A673 (cell line): ENCODE measurements around the gene DPF1. TPM values are rescaled to one million over a fixed set of nuclear protein-coding genes. Genes with fewer than 3 reads are reported as not detected.

Source experiments
- BruUV-seq: library from RNA; stranded (reverse); fragments of 400-500 nt; replicated peaks from 2 replicates; lab custom pipeline; 2021; lab: Mats Ljungman, UMichigan
- CTCF ChIA-PET: fragments of 300-600 bp; sonication (Branson Sonifier 250); formaldehyde crosslinking; loops from one replicate; lab custom pipeline; 2022; ENCODE audit warnings: antibody characterized with exemption; lab: Charles Lee
- POLR2A ChIA-PET: fragments of 300-600 bp; sonication (Branson Sonifier 250); formaldehyde crosslinking; loops from one replicate; lab custom pipeline; 2022; ENCODE audit warnings: antibody characterized with exemption; ENCODE audit not compliant: low non-redundant PET; lab: Charles Lee
- DNase-seq: peaks from one replicate; pipeline ENCODE4 v3.0.0-alpha.2; 2015; ENCODE audit warnings: low spot score
- H3K27ac ChIP-seq: fragments of 200-600 bp; sonication (generic); 2 replicates; pipeline ENCODE4 v1.5.1; 2016; ENCODE audit warnings: mixed run types, low read depth, mild to moderate bottlenecking, mixed read lengths, antibody characterized with exemption, low read length; ENCODE audit not compliant: poor library complexity, severe bottlenecking
- H3K27me3 ChIP-seq: fragments of 200-600 bp; sonication (generic); replicated peaks from 2 replicates; pipeline ENCODE4 v1.6.1; 2017; ENCODE audit warnings: mixed run types, low read depth, mild to moderate bottlenecking, mixed read lengths, antibody characterized with exemption, low read length; ENCODE audit not compliant: insufficient read depth, poor library complexity
- H3K36me3 ChIP-seq: fragments of 200-600 bp; sonication (generic); 2 replicates; pipeline ENCODE4 v1.6.1; 2016; ENCODE audit warnings: mixed run types, mild to moderate bottlenecking, mixed read lengths, antibody characterized with exemption, low read length; ENCODE audit not compliant: insufficient read depth, poor library complexity, severe bottlenecking
- H3K4me1 ChIP-seq: fragments of 200-600 bp; sonication (generic); 2 replicates; pipeline ENCODE4 v1.6.1; 2017; ENCODE audit warnings: mixed run types, mild to moderate bottlenecking, mixed read lengths, antibody characterized with exemption, low read length; ENCODE audit not compliant: insufficient read depth, poor library complexity, severe bottlenecking
- H3K4me3 ChIP-seq: fragments of 200-600 bp; sonication (generic); 2 replicates; pipeline ENCODE4 v1.5.1; 2016; ENCODE audit warnings: low read depth, mixed run types, mild to moderate bottlenecking, mixed read lengths, low read length; ENCODE audit not compliant: poor library complexity, severe bottlenecking
- H3K9me3 ChIP-seq: fragments of 200-600 bp; sonication (generic); 2 replicates; pipeline ENCODE4 v1.6.1; 2016; ENCODE audit warnings: mixed run types, low read depth, mild to moderate bottlenecking, mixed read lengths, antibody characterized with exemption, low read length; ENCODE audit not compliant: poor library complexity, severe bottlenecking
- CTCF ChIP-seq: fragments of 300-800, 200-600 bp; sonication (generic); conservative IDR thresholded peaks from 2 replicates; pipeline ENCODE4 v1.5.1; 2017; ENCODE audit warnings: low read depth, mild to moderate bottlenecking, antibody characterized with exemption, low read length, moderate library complexity, mixed read lengths
- EZH2 ChIP-seq: fragments of 200-600 bp; sonication (generic); IDR thresholded peaks from 2 replicates; pipeline ENCODE4 v1.6.1; 2017; ENCODE audit warnings: borderline replicate concordance, low read depth, mild to moderate bottlenecking, mixed read lengths, antibody characterized with exemption, low read length; ENCODE audit not compliant: poor library complexity, severe bottlenecking
- intact Hi-C: fragments of 100-400 bp; cut with micrococcal nuclease; formaldehyde crosslinking; loops from one replicate; pipeline ENCODE4 v1.10.0; 2022; ENCODE audit not compliant: unreplicated experiment
- total RNA-seq: library from RNA; stranded (reverse); gene quantifications from 2 replicates; pipeline ENCODE4 v1.2.3, GENCODE V29; 2021

Gene DPF1
- total RNA-seq, 1 experiment from 2014 or later = 6.3 TPM

- Histone ChIP-seq H3K4me3 (no peak overlapping the region), H3K36me3 (no peaks in the 10 kb centered on the region), H3K4me1 (no peaks in the 10 kb centered on the region), H3K9me3 (no peaks in the 10 kb centered on the region), H3K27me3 (no peaks in the 10 kb centered on the region), H3K27ac (no peak overlapping the region)
- CTCF ChIA-PET = no interaction called here
- TF ChIP-seq EZH2 (no peak), CTCF (no peak)
- BruUV-seq = no TSS peak
- intact Hi-C loops = no loop called here
- POLR2A ChIA-PET = no interaction called here
- no peak for DNase-seq
Observed at GRCh38 chr19:38164526-38164925, 59.5 kb downstream of the DPF1 start.

GRCh38 chr19:38163419-38164290 lies 60.4 kb downstream of the DPF1 start:
- no peak overlapping the region for H3K4me3 ChIP-seq
- no peaks in the 10 kb centered on the region for H3K36me3 ChIP-seq
- H3K27me3 ChIP-seq = no peaks in the 10 kb centered on the region
- H3K4me1 ChIP-seq = no peaks in the 10 kb centered on the region
- no TSS peak for BruUV-seq
- ChIA-PET CTCF (no interaction called here), POLR2A (no interaction called here)
- H3K27ac ChIP-seq = no peak overlapping the region
- DNase-seq = no peak
- no peaks in the 10 kb centered on the region for H3K9me3 ChIP-seq
- no peak for TF ChIP-seq CTCF
- TF ChIP-seq EZH2 = no peak
- intact Hi-C loops = no loop called here

- no peak for TF ChIP-seq EZH2
- no peak for TF ChIP-seq CTCF
- H3K36me3 ChIP-seq = no peaks in the 10 kb centered on the region
Observed at GRCh38 chr19:38162632-38163031, 61.4 kb downstream of the DPF1 start.

More at GRCh38 chr19:38162632-38163031, 61.4 kb downstream of the DPF1 start:
- CTCF ChIA-PET = no interaction called here
- BruUV-seq = no TSS peak
- no peaks in the 10 kb centered on the region for H3K27me3 ChIP-seq
- no peaks in the 10 kb centered on the region for H3K9me3 ChIP-seq
- H3K27ac ChIP-seq = no peak overlapping the region
- intact Hi-C loops = no loop called here
- H3K4me1 ChIP-seq = no peaks in the 10 kb centered on the region
- H3K4me3 ChIP-seq = no peak overlapping the region
- DNase-seq = no peak
- POLR2A ChIA-PET = no interaction called here
